ENCODE results near the gene CCDC127. TPM values are rescaled to one million over a fixed set of nuclear protein-coding genes. Genes with fewer than 3 reads are reported as not detected.
"Not testable (repeated sequence)": the region's sequence is repeated elsewhere in the genome, so short reads cannot be mapped to it uniquely, and the experiment has no call there.

CCDC127 gene
- polyA plus RNA-seq, 1 donor from 2014 or later = 5.1 TPM

DNA sequence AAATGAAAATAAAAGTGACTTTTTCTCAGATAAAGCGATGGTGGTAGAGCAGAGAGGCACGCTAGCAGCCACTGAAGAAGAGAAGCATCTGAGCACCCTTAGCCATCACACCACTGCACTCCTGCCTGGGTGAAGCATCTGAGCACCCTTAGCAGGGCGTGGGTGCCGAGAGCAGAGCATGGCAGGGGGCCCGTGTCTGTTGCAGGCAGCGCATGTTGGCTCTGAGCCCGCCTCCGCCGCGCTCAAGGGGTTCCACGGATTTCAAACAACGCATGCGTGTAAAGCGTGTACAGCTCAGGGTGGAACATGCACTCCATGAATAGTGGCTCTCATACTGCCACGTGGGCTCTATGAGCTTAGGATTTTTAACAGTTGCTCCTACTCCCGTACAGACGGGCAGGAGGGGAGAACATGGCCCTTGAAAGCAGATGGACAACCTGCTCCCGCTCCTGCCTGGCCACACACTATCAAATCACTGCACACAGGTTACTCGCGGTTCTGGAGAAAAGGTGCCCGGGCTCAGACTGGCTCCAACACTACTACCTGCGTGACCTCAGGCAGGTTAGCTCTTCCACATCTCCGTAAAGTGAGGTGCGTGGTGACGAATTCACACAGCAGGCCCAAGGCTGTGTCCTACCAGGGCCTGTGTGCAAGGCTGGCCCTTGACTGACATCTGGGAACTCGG lies 14.6 kb downstream of the CCDC127 start:
- H3K4me1 Mint-ChIP-seq = peaks cover 0 to 10% (median 8%) of the 10 kb centered on the region in 3 donors
- no peaks in the 10 kb centered on the region for H3K9me3 Mint-ChIP-seq
- no peak overlapping the region for H3K27ac Mint-ChIP-seq
- no peak overlapping the region for H3K4me3 Mint-ChIP-seq
- no peaks in the 10 kb centered on the region for H3K27me3 Mint-ChIP-seq
- peaks cover 4% of the 10 kb centered on the region for H3K36me3 Mint-ChIP-seq

DNA sequence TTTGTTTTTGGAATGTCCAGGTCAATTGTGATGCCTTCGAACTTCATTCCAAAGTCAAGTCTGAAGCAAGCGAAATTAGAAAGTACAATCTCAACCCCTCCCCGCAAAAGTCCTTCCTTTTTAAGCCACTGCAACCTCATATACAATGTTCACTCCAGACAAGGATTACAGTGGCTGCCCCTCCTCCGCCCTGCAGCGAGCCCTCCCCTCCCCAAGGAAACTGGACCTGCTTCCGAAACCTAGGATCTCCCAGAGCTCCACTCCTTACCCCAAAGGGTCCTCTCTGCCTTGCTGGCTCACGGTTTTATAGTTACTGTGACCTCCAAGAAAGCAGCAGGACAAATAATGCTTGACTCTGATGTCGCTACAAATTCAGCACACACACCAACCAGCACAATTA lies 16.3 kb downstream of the CCDC127 start:
- Mint-ChIP-seq H3K9me3 (no peaks in the 10 kb centered on the region), H3K27ac (no peak overlapping the region), H3K36me3 (peaks cover 4% of the 10 kb centered on the region), H3K4me3 (no peak overlapping the region), H3K4me1 (peaks cover 0 to 7% (median 6%) of the 10 kb centered on the region in 3 donors), H3K27me3 (no peaks in the 10 kb centered on the region)

DNA sequence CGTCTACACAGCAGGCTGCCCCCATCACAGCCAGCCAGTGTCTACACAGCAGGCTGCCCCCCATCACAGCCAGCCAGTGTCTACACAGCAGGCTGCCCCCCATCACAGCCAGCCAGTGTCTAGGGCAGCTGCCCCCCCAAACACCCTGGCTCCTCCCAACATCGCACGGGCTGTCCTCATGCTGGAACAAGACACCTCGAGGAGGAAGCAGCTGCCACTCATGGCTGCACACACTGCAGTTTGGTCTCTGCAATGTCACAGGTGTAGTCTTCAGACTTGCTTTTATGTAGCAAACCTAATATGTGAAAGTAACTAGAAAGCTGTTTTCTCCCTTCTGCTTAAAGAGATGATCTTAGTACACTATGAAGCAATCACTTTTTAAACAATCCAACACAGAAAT lies 17.0 kb downstream of the CCDC127 start:
- H3K27me3 Mint-ChIP-seq = no peaks in the 10 kb centered on the region
- H3K9me3 Mint-ChIP-seq = no peaks in the 10 kb centered on the region
- H3K27ac Mint-ChIP-seq = no peak overlapping the region
- no peak overlapping the region for H3K4me3 Mint-ChIP-seq
- peaks cover 1% of the 10 kb centered on the region for H3K36me3 Mint-ChIP-seq
- peaks cover 0 to 7% (median 6%) of the 10 kb centered on the region in 3 donors for H3K4me1 Mint-ChIP-seq

DNA sequence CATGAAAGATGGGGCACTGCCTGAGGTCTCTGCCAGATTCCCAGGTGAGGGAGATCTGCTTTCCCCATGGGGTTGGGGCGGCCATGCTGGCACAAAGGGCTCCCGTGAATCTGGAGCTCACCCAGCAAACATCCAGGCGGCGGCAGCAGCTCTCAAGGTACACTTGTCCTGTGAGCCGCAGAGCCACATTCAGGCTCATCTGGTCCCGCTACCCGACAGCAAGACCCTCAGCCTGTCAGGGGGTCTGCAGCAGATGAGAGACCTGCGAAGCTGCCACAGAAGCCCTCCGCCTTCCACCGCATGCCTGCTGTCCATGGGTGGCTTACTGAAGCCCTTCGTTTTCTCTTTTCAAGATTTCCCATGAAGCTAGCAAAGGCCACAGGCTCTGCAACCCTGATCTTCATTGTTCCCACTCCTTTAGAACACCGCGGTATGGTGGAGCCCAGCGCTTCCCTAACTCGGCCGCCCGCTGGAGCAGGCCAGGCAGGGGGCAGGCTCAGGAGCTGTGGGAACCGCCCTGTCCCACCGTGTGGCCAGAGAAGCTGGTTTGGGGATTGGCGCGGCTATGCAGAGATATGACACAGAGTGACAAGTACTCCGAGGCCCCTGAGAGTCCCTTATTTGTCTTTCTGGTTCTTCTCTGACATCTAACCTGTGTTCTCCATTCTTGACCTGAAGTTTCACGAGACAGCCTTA lies 17.9 kb downstream of the CCDC127 start:
- Mint-ChIP-seq H3K4me1 (peaks cover 0 to 7% (median 6%) of the 10 kb centered on the region in 3 donors), H3K27me3 (no peaks in the 10 kb centered on the region), H3K27ac (no peak overlapping the region), H3K4me3 (no peak overlapping the region), H3K9me3 (no peaks in the 10 kb centered on the region), H3K36me3 (peaks cover 1% of the 10 kb centered on the region)

DNA sequence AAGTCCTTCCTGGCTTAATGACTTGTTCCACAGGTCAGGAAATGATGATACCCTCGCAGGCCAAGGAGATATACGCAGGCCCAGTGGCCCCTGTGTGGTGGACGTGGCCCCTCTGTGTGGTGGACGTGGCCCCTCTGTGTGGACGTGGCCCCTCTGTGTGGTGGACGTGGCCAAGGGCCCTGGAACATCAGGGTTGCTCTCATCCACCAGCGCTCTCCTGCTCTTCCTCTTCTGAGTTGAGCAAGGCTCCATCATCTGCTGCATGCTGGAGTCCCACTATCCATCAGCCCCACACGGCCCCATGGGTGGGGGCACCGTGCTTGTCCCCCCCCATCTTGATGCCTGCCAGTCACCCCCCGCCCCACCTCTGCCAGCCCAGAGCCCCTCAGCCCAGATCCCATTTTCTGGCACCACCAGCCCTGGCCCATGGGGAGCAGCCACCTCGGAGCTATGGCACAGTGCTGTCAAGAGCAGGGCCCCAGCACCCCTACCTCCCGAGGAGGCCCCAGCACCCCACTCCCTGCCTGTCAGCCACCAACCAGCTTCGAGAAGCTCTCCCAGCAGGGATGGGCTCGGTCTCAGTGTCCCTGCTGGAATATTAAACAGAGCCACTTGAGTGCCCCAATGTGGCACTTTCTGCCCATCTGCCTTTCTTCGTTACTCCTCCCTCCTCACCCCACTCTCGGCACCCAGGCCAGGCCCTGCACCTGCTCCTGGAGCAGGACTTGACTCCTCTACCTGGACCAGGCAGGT lies 18.6 kb downstream of the CCDC127 start:
- Mint-ChIP-seq H3K9me3 (no peaks in the 10 kb centered on the region), H3K4me1 (peaks cover 0 to 7% (median 6%) of the 10 kb centered on the region in 3 donors), H3K27me3 (no peaks in the 10 kb centered on the region), H3K4me3 (no peak overlapping the region), H3K36me3 (peaks cover 1% of the 10 kb centered on the region), H3K27ac (no peak overlapping the region)

DNA sequence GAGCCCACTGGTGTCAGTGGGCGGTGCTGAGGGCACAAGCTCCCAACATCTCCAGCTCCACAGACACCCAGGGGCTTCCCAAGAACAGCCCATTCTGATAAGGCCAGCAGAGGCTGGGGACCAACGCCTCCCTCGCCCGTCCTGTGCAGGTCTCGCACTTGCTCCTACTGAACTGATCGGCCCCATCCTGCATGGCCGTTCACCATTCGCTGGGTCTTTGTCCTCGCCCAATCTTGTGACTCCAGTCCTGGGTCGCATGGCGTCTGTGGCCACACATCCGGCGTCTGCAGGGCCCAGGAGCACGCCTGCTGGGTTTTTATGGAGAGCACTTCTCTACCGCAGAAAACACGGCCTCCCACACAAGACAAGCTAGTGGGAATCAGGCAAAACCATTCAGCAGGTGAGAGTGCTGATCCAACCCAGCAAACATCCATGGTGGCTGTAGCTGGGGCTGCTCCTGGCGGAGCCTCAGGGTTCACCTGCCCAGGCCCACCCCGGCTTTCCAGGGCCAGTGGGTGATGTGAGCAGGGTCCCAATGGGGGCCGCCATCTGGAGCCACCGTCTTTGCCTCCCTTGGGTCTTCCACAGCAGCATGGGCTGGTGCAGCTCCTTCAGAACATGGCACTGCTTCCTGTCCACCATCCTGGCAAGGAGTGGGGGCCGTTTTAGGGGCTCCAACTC lies 19.3 kb downstream of the CCDC127 start:
- Mint-ChIP-seq H3K4me1 (peaks cover 0 to 7% (median 6%) of the 10 kb centered on the region in 3 donors), H3K36me3 (peaks cover 1% of the 10 kb centered on the region), H3K27ac (no peak overlapping the region), H3K27me3 (no peaks in the 10 kb centered on the region), H3K9me3 (no peaks in the 10 kb centered on the region), H3K4me3 (no peak overlapping the region)

DNA sequence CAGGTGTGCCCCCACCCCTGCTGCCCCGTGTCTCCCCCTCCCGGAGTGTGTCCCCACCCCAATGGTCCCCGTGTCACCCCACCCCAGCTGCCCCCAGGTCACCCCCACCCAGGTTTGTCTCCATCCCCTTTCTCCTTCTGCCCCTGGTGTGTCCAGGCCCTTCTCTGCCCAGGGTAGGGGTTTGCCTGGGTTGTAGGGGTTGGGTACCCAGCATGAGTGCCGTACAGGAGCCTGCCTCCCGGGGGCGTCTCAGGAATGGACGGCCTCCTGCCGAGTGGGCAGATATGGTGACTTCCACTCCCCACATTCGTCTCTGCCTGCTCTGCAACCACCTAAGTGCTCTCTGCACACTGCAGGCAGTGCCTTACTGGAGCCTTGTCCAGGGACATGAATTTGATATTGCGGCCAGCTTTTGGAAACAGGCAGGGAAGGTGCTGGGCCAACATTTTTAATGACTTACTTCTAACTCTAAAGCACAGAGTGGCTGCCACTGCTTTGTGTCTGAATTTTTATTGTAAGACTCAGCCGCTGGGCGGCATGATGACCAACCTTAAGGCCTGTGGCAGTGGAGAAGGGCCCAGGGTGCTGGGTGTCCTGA lies 20.0 kb downstream of the CCDC127 start:
- Mint-ChIP-seq H3K36me3 (peaks cover 1% of the 10 kb centered on the region), H3K4me3 (no peak overlapping the region), H3K4me1 (peaks cover 0 to 7% (median 6%) of the 10 kb centered on the region in 3 donors), H3K9me3 (no peaks in the 10 kb centered on the region), H3K27ac (no peak overlapping the region), H3K27me3 (no peaks in the 10 kb centered on the region)

DNA sequence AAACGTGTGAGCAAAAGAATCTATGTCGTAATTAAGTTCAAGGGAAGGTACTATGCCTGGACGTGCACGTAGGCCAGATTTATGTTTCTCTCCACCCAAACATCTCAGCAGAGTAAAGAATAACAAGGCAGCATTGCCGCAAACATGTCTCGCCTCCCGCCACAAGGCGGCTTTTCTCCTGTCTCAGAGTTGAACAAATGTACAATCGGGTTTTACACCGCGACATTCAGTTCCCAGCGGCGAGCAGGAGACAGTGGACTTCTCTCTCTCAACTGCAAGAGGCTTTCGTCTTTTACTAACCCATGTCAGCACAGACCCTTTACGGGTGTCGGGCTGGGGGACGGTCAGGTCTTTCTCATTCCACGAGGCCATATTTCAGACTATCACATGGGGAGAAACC lies 20.9 kb downstream of the CCDC127 start:
- H3K4me1 Mint-ChIP-seq, H3K9me3 Mint-ChIP-seq, H3K27ac Mint-ChIP-seq, H3K4me3 Mint-ChIP-seq, H3K36me3 Mint-ChIP-seq, H3K27me3 Mint-ChIP-seq: not testable (repeated sequence)

DNA sequence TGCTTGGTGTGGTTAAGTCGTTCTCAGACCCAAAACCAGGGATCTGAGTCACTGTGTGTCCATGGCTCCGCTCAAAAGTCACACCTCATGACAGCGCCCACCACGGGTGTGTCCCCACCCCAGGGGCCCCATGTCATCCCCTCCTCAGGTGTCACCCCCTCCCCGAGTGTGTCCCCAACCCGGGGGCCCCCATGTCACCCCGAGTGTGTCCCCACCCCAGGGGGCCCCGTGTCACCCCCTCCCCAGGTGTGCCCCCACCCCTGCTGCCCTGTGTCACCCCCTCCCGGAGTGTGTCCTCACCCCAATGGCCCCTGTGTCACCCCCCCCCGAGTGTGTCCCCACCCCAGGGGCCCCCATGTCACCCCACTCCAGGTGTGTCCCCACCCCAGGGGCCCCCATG lies 21.6 kb downstream of the CCDC127 start:
- no peak overlapping the region for H3K27ac Mint-ChIP-seq
- H3K36me3 Mint-ChIP-seq = no peaks in the 10 kb centered on the region
- H3K4me3 Mint-ChIP-seq = no peak overlapping the region
- peaks cover 0 to 5% (median 4%) of the 10 kb centered on the region in 3 donors for H3K4me1 Mint-ChIP-seq
- H3K27me3 Mint-ChIP-seq = no peaks in the 10 kb centered on the region
- H3K9me3 Mint-ChIP-seq = no peaks in the 10 kb centered on the region

DNA sequence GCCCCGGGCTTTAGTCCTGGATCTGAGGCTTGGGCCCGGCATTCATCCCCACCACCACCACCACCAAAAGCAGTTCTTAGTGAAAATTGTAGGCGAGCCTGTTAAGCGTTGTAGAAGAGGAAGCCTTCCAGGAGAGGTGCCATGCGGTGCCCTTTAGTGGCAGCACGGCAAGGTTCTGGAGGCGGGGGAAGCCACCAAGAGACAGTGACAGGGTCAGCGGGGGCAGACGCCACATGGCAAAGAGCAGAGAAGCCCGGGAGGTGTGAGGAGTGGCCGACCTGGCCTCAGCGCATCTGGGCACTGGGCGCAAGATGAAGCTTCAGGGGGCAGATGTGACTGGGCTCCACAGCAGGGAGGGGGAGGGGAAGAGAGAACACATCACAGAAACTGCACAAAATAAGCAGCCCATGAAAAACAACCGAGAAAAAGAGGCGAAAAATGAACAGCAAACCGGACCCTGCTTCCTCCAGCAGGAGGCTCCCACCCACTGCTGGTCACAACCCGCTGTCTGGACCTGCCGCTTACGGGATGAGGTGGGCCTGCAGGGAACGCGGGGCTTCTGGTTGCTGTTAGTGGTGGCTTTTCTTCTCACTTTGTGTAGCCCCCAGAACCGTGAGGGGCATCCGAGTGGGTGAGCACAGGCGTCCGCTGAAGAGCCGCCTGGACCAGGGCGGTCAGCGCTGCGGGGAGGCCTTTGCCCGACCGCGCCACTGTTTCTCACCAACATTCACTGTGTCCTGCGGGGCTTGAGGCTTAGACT lies 22.4 kb downstream of the CCDC127 start:
- H3K4me1 Mint-ChIP-seq = no peaks in the 10 kb centered on the region
- no peak overlapping the region for H3K27ac Mint-ChIP-seq
- H3K9me3 Mint-ChIP-seq = no peaks in the 10 kb centered on the region

DNA sequence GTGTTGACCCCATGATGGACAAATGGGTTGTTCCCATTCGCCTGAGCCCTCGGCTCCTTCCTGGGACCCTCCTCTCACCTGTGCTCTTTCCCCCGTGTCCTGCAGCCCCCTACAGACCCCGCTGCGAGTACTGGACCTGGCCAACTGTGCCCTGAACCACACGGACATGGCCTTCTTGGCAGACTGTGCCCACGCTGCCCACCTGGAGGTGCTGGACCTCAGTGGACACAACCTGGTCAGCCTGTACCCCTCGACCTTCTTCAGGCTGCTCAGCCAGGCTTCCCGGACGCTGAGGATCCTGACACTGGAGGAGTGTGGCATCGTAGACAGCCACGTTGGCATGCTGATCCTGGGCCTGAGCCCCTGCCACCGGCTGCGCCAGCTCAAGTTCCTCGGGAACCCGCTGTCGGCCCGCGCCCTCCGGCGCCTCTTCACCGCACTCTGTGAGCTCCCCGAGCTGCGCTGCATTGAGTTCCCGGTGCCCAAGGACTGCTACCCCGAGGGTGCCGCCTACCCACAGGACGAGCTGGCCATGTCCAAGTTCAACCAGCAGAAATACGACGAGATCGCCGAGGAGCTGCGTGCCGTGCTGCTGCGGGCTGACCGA lies 23.2 kb downstream of the CCDC127 start:
- Mint-ChIP-seq H3K4me1 (peaks cover 0 to 2% (median 0%) of the 10 kb centered on the region in 3 donors), H3K4me3 (no peak overlapping the region), H3K36me3 (no peaks in the 10 kb centered on the region), H3K27me3 (peaks cover 1% of the 10 kb centered on the region), H3K27ac (no peak overlapping the region), H3K9me3 (no peaks in the 10 kb centered on the region)

More for the DNA sequence above, 22.4 kb downstream of the CCDC127 start:
- no peaks in the 10 kb centered on the region for H3K27me3 Mint-ChIP-seq
- no peak overlapping the region for H3K4me3 Mint-ChIP-seq
- H3K36me3 Mint-ChIP-seq = no peaks in the 10 kb centered on the region

DNA sequence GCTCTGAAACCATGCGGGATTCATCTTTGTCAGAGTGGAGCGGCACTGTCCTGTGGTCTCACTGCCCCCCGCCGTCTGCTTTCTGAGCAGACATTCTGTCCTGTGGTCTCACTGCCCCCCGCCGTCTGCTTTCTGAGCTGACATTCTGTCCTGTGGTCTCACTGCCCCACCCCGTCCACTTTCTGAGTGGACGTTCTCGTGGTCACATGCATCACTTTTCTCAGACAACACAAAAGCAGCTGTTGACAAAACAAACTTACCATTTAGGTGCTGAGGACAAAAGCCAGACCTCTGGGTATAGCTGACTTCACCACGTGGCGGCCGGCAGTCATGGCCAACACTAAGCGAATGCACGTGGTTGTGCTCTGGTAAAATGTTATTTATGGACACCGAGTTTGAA lies 23.9 kb downstream of the CCDC127 start:
- H3K27me3 Mint-ChIP-seq = peaks cover 1% of the 10 kb centered on the region
- H3K4me3 Mint-ChIP-seq = peak overlapping the region in 1 of 4 donors; percentile 17
- H3K36me3 Mint-ChIP-seq = no peaks in the 10 kb centered on the region
- H3K27ac Mint-ChIP-seq = no peak overlapping the region
- H3K9me3 Mint-ChIP-seq = no peaks in the 10 kb centered on the region
- H3K4me1 Mint-ChIP-seq = peaks cover 0 to 2% (median 0%) of the 10 kb centered on the region in 3 donors

DNA sequence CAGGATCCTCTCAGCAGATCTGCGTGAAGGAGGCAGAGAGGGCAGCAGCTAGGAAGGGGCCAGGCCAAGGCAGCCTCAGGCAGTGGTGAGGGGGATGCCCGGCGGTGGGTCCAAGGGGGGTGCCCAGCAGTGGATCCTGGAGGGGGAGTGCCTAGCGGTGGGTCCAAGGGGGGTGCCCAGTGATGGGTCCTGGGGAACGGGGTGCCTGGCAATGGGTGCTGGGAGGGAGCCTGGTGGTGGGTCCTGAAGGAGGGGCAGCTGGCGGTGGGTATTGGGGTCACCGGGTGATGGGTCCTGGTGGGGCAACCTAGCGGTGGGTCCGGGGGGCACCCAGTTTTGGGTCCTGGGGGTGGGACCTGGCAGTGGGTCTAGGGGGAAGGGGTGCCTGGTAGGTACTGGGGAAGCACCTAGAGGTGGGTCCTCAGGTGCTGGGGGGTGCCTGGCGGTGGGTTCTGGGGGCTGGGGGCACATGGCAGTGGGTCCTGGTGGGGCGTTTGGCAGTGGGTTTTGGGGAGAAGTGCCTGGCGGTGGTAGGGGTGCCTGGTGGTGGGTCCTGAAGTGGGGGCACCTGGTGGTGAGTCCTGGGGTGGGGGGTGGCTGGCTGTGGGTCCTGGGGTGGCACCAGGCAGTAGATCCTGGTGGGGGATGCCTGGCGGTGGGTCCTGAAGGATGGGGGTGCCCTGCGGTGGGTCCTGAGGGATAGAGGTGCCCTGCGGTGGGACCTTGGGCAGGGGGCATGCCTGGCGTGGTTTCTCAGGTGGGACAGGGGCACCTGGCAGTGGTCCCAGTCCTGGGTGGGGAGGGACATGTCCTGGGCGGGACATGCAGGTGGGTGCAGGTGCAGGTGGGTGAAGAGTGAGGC lies 24.8 kb downstream of the CCDC127 start:
- Mint-ChIP-seq H3K27ac (no peak overlapping the region), H3K36me3 (no peaks in the 10 kb centered on the region), H3K4me3 (no peak overlapping the region), H3K4me1 (peaks cover 0 to 7% (median 3%) of the 10 kb centered on the region in 3 donors), H3K9me3 (no peaks in the 10 kb centered on the region), H3K27me3 (peaks cover 4% of the 10 kb centered on the region)

Data from IgD-negative memory B cell (primary cell).